T47D (cell line): ENCODE results near the gene FRS2.

Source experiments
- DNase-seq, 2 experiments: peaks; one replicate each; pipeline versions ENCODE4 v3.0.0 to v3.0.0-alpha.2; 2011 to 2012; ENCODE audit warnings: low read depth in 1 of 2, low spot score in 1 of 2
- JUND ChIP-seq: IDR thresholded peaks from 2 replicates; pipeline ENCODE4 v1.6.1; 2012; ENCODE audit warnings: low read depth
- in situ Hi-C: cut with HindIII; loops from 2 replicates; pipeline ENCODE4 v1.10.0; 2016; ENCODE audit warnings: low sequenced_read_pairs, low pct_unique_long_range_greater_than_20kb

FRS2 gene

GRCh38 chr12:69492739-69493138, 22.6 kb downstream of the FRS2 start:
- no peak for TF ChIP-seq JUND

DNA sequence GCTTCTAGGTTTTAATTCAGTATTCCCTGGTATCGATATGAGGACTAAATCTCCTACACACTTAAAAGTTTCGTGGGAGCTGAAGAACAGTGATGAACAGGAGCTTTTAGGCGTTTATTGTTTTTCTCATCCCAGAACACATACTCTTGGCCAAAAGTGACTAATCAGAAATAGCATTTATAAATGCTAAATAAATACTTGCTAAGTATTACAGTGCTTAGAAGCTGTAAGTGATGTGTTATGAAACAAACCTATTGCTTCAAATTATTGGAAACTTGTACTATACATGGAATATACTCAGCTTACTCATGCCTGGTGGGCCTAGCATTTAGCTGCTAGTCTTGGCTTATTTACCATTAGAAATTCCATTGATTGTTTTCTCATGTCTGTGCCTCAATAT, 24.9 kb downstream of the FRS2 start:
- no peak for DNase-seq
- TF ChIP-seq JUND: no peak
- in situ Hi-C loops: no loop called here

More at GRCh38 chr12:69492739-69493138, 22.6 kb downstream of the FRS2 start:
- DNase-seq: no peak
- in situ Hi-C loops: no loop called here

DNA sequence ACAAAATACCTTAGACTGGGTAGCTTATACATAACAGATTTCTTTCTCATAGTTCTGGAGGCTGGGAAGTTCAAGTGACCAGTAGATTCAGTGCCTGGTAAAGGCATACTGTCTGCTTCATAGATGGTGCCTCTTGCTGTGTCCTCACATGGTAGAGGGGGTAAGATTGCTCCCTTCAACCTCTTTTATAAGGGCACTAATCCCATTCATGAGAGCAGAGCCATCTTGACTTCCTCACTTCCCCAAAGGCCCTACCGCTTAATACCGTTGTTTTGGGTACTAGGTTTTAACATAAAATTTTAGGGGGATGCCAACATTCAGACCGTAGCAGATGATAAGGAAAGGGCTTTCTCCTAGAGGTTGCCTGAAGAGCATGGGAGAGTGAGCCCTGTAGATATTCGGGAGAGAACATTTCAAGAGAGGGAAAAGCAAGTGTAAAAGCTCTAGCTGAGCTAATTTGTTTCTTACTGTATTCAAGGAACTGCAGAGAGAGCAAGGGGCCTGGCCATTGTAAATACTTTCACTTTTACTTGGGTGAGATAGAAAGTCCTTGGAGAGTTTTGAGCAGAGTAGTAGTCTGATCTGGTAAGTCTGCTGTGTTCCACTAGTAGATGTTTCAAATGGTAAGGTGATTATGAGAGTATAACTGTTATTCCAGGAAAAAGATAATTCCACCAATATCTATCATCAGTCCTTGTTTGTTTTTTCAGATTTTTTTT, 27.3 kb downstream of the FRS2 start:
- no peak for TF ChIP-seq JUND
- in situ Hi-C loops: no loop called here
- DNase-seq: no peak

DNA sequence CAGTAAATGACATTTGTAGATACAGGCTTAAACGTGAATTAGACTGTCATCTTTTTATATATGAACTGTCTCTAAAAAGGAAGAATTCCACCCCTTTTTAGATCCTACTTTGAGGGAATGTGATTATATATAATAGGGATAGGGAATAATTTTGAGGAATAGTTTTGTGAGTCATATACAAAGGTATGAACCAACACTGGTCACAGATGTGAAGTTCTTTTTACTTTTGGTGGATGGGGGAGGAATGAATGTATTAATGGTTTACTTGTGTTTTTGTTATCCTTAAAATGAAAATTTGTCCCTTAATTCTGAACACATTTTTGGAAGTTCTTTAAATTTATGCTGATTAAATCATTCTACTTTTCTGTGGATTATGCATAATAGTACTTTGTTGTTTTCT, 30.4 kb downstream of the FRS2 start:
- no peak for TF ChIP-seq JUND
- in situ Hi-C loops: no loop called here

GRCh38 chr12:69501154-69501895, 31.1 kb downstream of the FRS2 start:
- in situ Hi-C loops: no loop called here
- TF ChIP-seq JUND: no peak
- DNase-seq: no peak

More for the DNA sequence above, 30.4 kb downstream of the FRS2 start:
- DNase-seq: no peak

DNA sequence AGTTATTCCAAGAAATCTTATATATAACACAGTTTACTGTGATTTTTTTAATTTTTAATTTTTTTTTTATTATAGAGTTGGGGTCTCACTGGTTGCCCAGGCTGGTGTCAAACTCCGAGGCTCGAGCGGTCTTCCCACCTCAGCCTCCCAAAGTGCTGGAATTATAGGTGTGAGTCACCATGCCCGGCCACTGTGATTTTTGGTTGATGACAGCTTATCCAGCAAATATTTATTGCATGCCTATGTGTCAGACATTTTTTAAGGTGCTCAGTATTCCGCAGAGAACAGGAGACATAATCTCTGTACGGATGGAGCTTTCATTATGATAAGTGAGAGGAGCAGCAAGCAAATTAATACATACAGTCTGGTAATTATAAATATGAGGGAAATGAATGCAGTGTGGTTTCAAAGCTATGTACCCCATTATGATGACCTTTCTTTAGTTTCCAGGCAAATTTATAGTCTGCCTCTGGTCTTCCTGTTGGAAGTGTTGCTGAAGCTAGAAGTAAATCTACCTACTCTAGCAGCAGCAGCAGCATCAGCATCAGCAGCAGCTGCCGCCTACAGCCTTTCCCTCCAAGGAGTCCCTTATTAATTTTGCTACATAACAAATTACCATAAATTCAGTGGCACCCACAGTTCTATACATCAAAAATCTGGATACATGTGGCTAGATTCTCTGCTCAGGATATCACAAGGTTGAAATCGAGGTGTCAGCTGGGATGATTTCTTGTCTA, 32.3 kb downstream of the FRS2 start:
- in situ Hi-C loops: no loop called here
- no peak for TF ChIP-seq JUND
- DNase-seq: no peak

DNA sequence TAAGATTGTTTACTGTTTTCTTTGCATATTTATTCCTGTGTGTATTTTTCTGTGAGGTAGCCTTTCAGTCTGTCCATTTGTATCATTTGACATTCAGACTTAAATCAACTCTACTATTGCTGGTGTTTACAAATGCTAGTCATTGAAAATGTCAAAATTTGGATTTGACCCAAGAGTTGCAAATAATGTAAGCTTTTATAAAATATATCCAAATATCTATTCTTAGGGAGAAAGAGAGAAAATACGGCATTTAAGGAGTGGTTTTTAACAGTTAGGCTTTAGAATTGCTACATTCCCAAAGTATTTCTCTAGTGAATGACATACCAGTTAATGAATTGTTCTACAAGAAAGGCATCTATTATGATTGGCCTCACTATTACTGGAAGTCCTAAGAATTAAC, 37.9 kb downstream of the FRS2 start:
- no peak for TF ChIP-seq JUND
- no peak for DNase-seq
- in situ Hi-C loops: no loop called here

- no peak for DNase-seq
- in situ Hi-C loops: no loop called here
- no peak for TF ChIP-seq JUND
Observed at GRCh38 chr12:69508621-69509020, 38.4 kb downstream of the FRS2 start.

DNA sequence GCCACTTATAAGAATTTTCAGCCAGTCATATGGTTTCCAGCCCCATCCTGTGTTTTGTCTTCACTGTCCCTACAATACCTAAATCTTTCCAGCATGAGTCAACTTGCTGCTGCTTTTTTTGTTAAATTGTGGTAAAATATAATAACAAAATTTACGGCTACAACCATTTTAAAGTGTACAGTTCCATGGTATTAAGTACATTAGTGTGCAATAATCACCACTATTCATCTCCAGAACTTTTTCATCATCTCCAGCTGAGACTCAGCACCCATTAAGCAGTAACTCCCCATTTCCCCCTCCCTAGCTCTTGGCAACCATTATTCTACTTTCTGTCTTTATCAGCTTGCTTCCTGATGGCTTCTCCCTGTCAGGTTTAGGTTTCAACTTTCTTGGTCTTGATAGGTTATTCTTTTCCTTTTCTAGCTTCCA, 39.1 kb downstream of the FRS2 start:
- in situ Hi-C loops: no loop called here
- TF ChIP-seq JUND: no peak
- DNase-seq: no peak

GRCh38 chr12:69509904-69510827, 40.0 kb downstream of the FRS2 start:
- in situ Hi-C loops: no loop called here
- DNase-seq: no peak
- TF ChIP-seq JUND: no peak

- TF ChIP-seq JUND: no peak
- in situ Hi-C loops: no loop called here
- no peak for DNase-seq
Observed at GRCh38 chr12:69511016-69511415, 40.8 kb downstream of the FRS2 start.
